Left ventricle myocardium inferior (tissue), 1 donor: ENCODE measurements around the gene GVQW3. TPM values are rescaled to one million over a fixed set of nuclear protein-coding genes. Genes with fewer than 3 reads are reported as not detected.

ENCODE experiments used
- DNase-seq: peaks from one replicate; pipeline ENCODE4 v3.0.0-alpha.2; 2020
- H3K27ac ChIP-seq: fragments of 200-600 bp; replicated peaks from 2 replicates; pipeline ENCODE4 v1.8.0; 2021
- H3K27me3 ChIP-seq: fragments of 200-600 bp; 2 replicates; pipeline ENCODE4 v1.8.0; 2021; ENCODE audit warnings: low read depth
- H3K36me3 ChIP-seq: fragments of 200-600 bp; 2 replicates; pipeline ENCODE4 v1.8.0; 2021
- H3K4me1 ChIP-seq: fragments of 200-600 bp; 2 replicates; pipeline ENCODE4 v1.8.0; 2021
- H3K4me3 ChIP-seq: fragments of 200-600 bp; 2 replicates; pipeline ENCODE4 v1.8.0; 2021; ENCODE audit warnings: mild to moderate bottlenecking, moderate library complexity
- H3K9me3 ChIP-seq: fragments of 200-600 bp; replicated peaks from 2 replicates; pipeline ENCODE4 v1.8.0; 2021
- CTCF ChIP-seq: fragments of 200-600 bp; IDR thresholded peaks from 2 replicates; pipeline ENCODE4 v1.8.0; 2021; ENCODE audit warnings: antibody characterized with exemption, mild to moderate bottlenecking, borderline replicate concordance
- intact Hi-C: fragments of 100-400 bp; cut with micrococcal nuclease; formaldehyde crosslinking; loops from one replicate; pipeline ENCODE4 v1.11.0; 2022
- total RNA-seq: library from RNA; stranded (reverse); fragmentation: NEBNext Ultra II Directional; extraction: Animal tissue kit (Norgen Biotek cat#: 25700); gene quantifications from one replicate; pipeline ENCODE4 v1.2.1, GENCODE V29; 2021
- donor health status: DM: no; HTN: yes; CAD: no; lungs with severe emphysema.

GVQW3 gene
- total RNA-seq, 1 donor from 2014 or later, result 1.8 TPM

GRCh38 chr11:76410851-76411357, 29.8 kb downstream of the GVQW3 start:
- H3K9me3 ChIP-seq, result no peaks in the 10 kb centered on the region
- no peak for DNase-seq
- no peaks in the 10 kb centered on the region for H3K27me3 ChIP-seq
- H3K27ac ChIP-seq, result no peak overlapping the region
- H3K4me3 ChIP-seq, result no peak overlapping the region
- TF ChIP-seq CTCF, result no peak
- intact Hi-C loops, result no loop called here
- H3K36me3 ChIP-seq, result no peaks in the 10 kb centered on the region
- H3K4me1 ChIP-seq, result no peaks in the 10 kb centered on the region

GRCh38 chr11:76415073-76415472, 34.0 kb downstream of the GVQW3 start:
- H3K36me3 ChIP-seq, result no peaks in the 10 kb centered on the region
- TF ChIP-seq CTCF, result no peak
- no peak overlapping the region for H3K27ac ChIP-seq
- H3K4me1 ChIP-seq, result no peaks in the 10 kb centered on the region
- intact Hi-C loops, result no loop called here
- no peak for DNase-seq
- no peak overlapping the region for H3K4me3 ChIP-seq
- no peaks in the 10 kb centered on the region for H3K27me3 ChIP-seq
- H3K9me3 ChIP-seq, result no peaks in the 10 kb centered on the region

- intact Hi-C loops, result no loop called here
- no peaks in the 10 kb centered on the region for H3K9me3 ChIP-seq
- no peak for DNase-seq
- no peak overlapping the region for H3K4me3 ChIP-seq
- no peak overlapping the region for H3K27ac ChIP-seq
- no peaks in the 10 kb centered on the region for H3K4me1 ChIP-seq
- H3K27me3 ChIP-seq, result no peaks in the 10 kb centered on the region
- TF ChIP-seq CTCF, result peak; percentile 44
- no peaks in the 10 kb centered on the region for H3K36me3 ChIP-seq
Observed at GRCh38 chr11:76419896-76420295, 38.8 kb downstream of the GVQW3 start.

GRCh38 chr11:76424379-76424778, 43.3 kb downstream of the GVQW3 start:
- Histone ChIP-seq H3K4me3 (no peak overlapping the region), H3K9me3 (no peaks in the 10 kb centered on the region), H3K4me1 (no peaks in the 10 kb centered on the region), H3K27ac (no peak overlapping the region), H3K27me3 (no peaks in the 10 kb centered on the region), H3K36me3 (no peaks in the 10 kb centered on the region)
- intact Hi-C loops, result no loop called here
- DNase-seq, result no peak
- no peak for TF ChIP-seq CTCF

- intact Hi-C loops, result no loop called here
- Histone ChIP-seq H3K4me1 (no peaks in the 10 kb centered on the region), H3K27me3 (no peaks in the 10 kb centered on the region), H3K9me3 (no peaks in the 10 kb centered on the region), H3K36me3 (no peaks in the 10 kb centered on the region), H3K27ac (no peak overlapping the region), H3K4me3 (no peak overlapping the region)
- no peak for DNase-seq
- TF ChIP-seq CTCF, result no peak
Observed at GRCh38 chr11:76424891-76425290, 43.8 kb downstream of the GVQW3 start.

GRCh38 chr11:76426660-76427059, 45.5 kb downstream of the GVQW3 start:
- Histone ChIP-seq H3K36me3 (no peaks in the 10 kb centered on the region), H3K4me3 (no peak overlapping the region), H3K27ac (no peak overlapping the region), H3K9me3 (no peaks in the 10 kb centered on the region), H3K27me3 (no peaks in the 10 kb centered on the region), H3K4me1 (no peaks in the 10 kb centered on the region)
- TF ChIP-seq CTCF, result no peak
- DNase-seq, result no peak
- intact Hi-C loops, result no loop called here
